ENCODE measurements around the gene IGSF23. TPM values are rescaled to one million over a fixed set of nuclear protein-coding genes. Genes with fewer than 3 reads are reported as not detected.

The IGSF23 gene
- total RNA-seq, 6 experiments from 2014 or later, result 4.4 to 15.2 (median 9.0) TPM

- ATAC-seq, result peak in 2 of 4 donors; percentile 31 to 36
Measured at GRCh38 chr19:44658069-44658733, 44.8 kb downstream of the IGSF23 start.

DNA sequence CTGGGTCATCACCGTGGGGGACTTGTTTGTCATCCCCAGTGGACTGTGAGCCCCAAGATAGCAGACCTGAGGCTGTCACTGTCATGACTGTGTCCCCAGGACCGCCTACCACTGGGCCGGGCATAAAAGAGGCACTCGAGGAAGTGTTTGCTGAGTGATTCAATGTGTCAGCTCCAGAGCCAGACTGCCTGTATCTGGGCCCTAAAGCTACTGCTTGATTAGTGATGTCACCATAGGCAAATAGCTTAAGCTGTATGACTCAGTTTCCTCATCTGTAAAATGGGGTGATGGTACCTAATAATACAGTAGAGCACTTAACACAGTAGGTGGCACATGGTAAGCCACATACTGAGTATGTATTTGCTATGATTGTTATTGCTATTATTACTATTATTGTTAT, 46.7 kb downstream of the IGSF23 start:
- H3K27ac ChIP-seq, result no peak overlapping the region
- ATAC-seq, result peak in 1 of 4 donors; percentile 23
- H3K9me3 ChIP-seq, result no peaks in the 10 kb centered on the region
- peaks cover 0 to 70% (median 39%) of the 10 kb centered on the region in 4 donors for H3K36me3 ChIP-seq
- peak in 1 of 3 donors; percentile 22 for DNase-seq
- peaks cover 0 to 6% (median 0%) of the 10 kb centered on the region in 4 donors for H3K4me1 ChIP-seq
- 83% methylated on average over 3 of the region's 4 CpGs for WGBS (ENCODE audit: insufficient coverage, low coverage, low lambda C conversion rate, missing lambda C conversion rate)
- H3K27me3 ChIP-seq, result no peaks in the 10 kb centered on the region
- no peak overlapping the region for H3K4me3 ChIP-seq
- no peak for TF ChIP-seq CTCF (IDR thresholded peaks at IDR 0.05)
- no peak for TF ChIP-seq POLR2A (IDR thresholded peaks at IDR 0.05)
- intact Hi-C loops (cut with DNase I), result no loop called here

More at GRCh38 chr19:44658069-44658733, 44.8 kb downstream of the IGSF23 start:
- WGBS (ENCODE audit: insufficient coverage, low coverage, low lambda C conversion rate, missing lambda C conversion rate), result 100% methylated on average over 2 of the region's 3 CpGs
- Histone ChIP-seq H3K9me3 (no peaks in the 10 kb centered on the region), H3K27ac (peak overlapping the region in 1 of 3 donors; percentile 3), H3K27me3 (no peaks in the 10 kb centered on the region), H3K36me3 (peaks cover 5 to 78% (median 44%) of the 10 kb centered on the region in 4 donors), H3K4me3 (no peak overlapping the region), H3K4me1 (peaks cover 0 to 6% (median 0%) of the 10 kb centered on the region in 4 donors)
- intact Hi-C loops (cut with DNase I), result loop anchor here (5.0 to 10.0 kb wide), 2 partner anchors 73 to 76 kb away; no protein-coding TSS in a partner anchor
- DNase-seq, result peak in 1 of 3 donors; percentile 11
- no peak for TF ChIP-seq CTCF (IDR thresholded peaks at IDR 0.05)
- TF ChIP-seq POLR2A (IDR thresholded peaks at IDR 0.05), result no peak

DNA sequence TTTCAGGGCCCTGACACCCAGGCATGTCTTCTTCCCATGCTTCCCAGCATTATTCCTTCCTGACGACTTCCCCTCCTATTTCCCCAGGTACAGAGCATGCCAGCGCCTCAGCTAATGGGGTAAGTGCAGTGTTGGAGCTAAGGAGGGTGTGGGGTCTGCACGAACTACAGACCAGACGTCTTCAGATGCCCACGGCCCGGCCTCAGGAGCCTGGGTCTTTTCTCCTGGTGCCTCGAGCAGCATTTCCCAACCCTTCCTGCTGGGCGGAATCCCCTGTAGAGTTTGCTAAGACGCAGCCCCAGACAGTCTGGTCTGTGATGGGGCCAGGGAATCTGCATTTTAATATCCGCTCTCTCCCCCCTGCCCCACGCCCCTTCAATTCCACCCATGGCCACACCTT, 47.8 kb downstream of the IGSF23 start:
- ATAC-seq, result no peak
- no peak overlapping the region for H3K27ac ChIP-seq

GRCh38 chr19:44661904-44662303, 48.5 kb downstream of the IGSF23 start:
- intact Hi-C loops (cut with DNase I), result no loop called here
- TF ChIP-seq CTCF (IDR thresholded peaks at IDR 0.05) (no peak), POLR2A (IDR thresholded peaks at IDR 0.05) (no peak)
- Histone ChIP-seq H3K27ac (no peak overlapping the region), H3K4me3 (no peak overlapping the region), H3K36me3 (peaks cover 0 to 52% (median 31%) of the 10 kb centered on the region in 4 donors), H3K27me3 (no peaks in the 10 kb centered on the region), H3K9me3 (no peaks in the 10 kb centered on the region), H3K4me1 (peaks cover 0 to 6% (median 0%) of the 10 kb centered on the region in 4 donors)
- no peak for ATAC-seq
- WGBS (ENCODE audit: insufficient coverage, low coverage, low lambda C conversion rate, missing lambda C conversion rate), result 57% methylated on average over 1 of the region's 7 CpGs
- peak in 1 of 3 donors; percentile 13 for DNase-seq

More for the DNA sequence above, 47.8 kb downstream of the IGSF23 start:
- H3K36me3 ChIP-seq, result peaks cover 0 to 59% (median 34%) of the 10 kb centered on the region in 4 donors
- H3K9me3 ChIP-seq, result no peaks in the 10 kb centered on the region
- intact Hi-C loops (cut with DNase I), result no loop called here
- TF ChIP-seq CTCF (IDR thresholded peaks at IDR 0.05) (no peak), POLR2A (IDR thresholded peaks at IDR 0.05) (no peak)
- no peaks in the 10 kb centered on the region for H3K27me3 ChIP-seq
- peak in 1 of 3 donors; percentile 14 for DNase-seq
- peaks cover 0 to 6% (median 0%) of the 10 kb centered on the region in 4 donors for H3K4me1 ChIP-seq
- WGBS (ENCODE audit: insufficient coverage, low coverage, low lambda C conversion rate, missing lambda C conversion rate), result 78% methylated on average over 4 of the region's 11 CpGs
- H3K4me3 ChIP-seq, result no peak overlapping the region
